H7 (cell line): ENCODE measurements around the gene NSL1. TPM values are rescaled to one million over a fixed set of nuclear protein-coding genes. Genes with fewer than 3 reads are reported as not detected.
"Not testable (repeated sequence)": the region's sequence is repeated elsewhere in the genome, so short reads cannot be mapped to it uniquely, and the experiment has no call there.

Experiments
- DNase-seq: peaks from one replicate; pipeline ENCODE4 v3.0.0; 2012
- H3K27me3 ChIP-seq: 2 replicates; pipeline ENCODE4 v1.6.0; 2011; ENCODE audit warnings: mild to moderate bottlenecking, low read length; ENCODE audit not compliant: control insufficient read depth, insufficient read depth
- H3K36me3 ChIP-seq: replicated peaks from 2 replicates; pipeline ENCODE4 v1.5.1; 2011; ENCODE audit warnings: low read length; ENCODE audit not compliant: control insufficient read depth, insufficient read depth
- H3K4me3 ChIP-seq: 2 replicates; pipeline ENCODE4 v1.5.1; 2011; ENCODE audit warnings: low read depth, mild to moderate bottlenecking, control low read depth, low read length, moderate library complexity; ENCODE audit not compliant: insufficient read depth
- total RNA-seq: library from RNA; depleted of rRNA; stranded (reverse); fragments of >200 nt; shearing (Covaris generic); gene quantifications from 2 replicates; pipeline ENCODE4 v1.2.3, GENCODE V29; 2014; rRNA removed

NSL1 gene, protein sequence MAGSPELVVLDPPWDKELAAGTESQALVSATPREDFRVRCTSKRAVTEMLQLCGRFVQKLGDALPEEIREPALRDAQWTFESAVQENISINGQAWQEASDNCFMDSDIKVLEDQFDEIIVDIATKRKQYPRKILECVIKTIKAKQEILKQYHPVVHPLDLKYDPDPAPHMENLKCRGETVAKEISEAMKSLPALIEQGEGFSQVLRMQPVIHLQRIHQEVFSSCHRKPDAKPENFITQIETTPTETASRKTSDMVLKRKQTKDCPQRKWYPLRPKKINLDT
- total RNA-seq, result 108 and 112 TPM in 2 replicates

GRCh38 chr1:212791676-212792395, at the start of gene NSL1, which contains the start of gene TATDN3:
Gene NSL1 (minus strand): TSS chr1:212791777. CDS start chr1:212791763, 14 bp downstream.
Gene TATDN3 (plus strand): TSS chr1:212791894. CDS start chr1:212791922, 28 bp downstream.
- peak; percentile 85 for DNase-seq
- Histone ChIP-seq H3K36me3 (peaks cover 2% of the 10 kb centered on the region), H3K4me3 (peak within 1 kb of the TSS; percentile 74), H3K27me3 (no peaks in the 10 kb centered on the region)

DNA sequence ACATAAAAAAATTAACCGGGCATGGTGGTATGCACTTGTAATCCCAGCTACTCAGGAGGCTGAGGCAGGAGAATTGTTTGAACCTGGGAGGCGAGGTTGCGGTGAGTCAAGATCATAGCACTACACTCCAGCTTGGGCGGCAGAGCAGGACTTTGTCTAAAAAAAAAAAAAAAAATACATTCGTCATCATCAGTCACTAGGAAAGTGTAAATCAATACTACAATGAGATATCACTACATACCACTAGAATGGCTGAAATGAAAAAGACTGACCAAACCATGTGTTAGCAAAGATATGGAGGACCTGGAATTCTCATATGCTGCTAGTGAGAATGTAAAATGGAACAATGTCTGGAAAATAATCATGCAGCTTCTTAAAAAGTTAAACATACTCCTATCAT, 46.6 kb upstream of the NSL1 start:
- Histone ChIP-seq H3K36me3 (no peaks in the 10 kb centered on the region), H3K27me3 (no peaks in the 10 kb centered on the region), H3K4me3 (no peak overlapping the region)
- DNase-seq, result no peak

DNA sequence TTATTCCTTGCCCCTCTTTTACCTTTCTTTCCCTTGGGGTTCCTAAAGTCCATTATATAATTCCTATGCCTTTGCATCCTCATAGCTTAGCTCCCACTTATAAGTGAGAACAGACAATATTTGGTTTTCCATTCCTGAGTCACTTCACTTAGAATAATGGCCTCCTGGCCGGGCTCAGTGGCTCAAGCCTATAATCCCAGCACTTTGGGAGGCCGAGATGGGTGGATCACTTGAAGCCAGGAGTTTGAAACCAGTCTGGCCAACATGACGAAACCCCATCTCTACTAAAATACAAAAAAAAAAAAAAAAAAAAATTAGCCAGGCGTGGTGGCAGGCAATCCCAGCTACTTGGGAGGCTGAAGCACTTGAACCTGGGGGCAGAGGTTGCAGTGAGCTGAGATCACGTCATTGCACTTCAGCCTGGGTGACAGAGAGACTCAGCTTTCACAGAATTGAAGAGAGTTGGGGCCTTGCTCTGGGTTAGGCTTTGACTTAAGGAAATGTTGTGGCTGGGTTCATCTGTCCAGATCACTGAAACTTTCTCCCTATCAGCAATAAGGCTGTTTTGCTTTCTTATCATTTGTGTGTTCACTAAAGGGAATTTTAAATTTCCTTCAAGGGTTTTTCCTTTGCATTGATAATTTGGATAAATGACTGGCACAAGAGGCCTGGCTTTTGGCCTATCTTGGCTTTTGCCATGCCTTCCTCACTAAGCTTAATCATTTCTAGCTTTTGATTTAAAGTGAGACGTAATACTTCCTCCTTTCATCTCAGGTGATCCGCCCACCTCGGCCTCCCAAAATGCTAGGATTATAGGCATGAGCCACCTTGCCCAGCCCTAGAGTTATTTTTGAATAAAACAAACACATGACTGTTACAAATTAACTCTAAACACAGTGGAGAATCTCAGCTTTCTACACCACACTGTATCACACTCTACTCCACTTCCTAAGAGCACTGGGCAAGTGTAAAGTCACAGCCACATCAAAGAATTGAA, 41.9 kb upstream of the NSL1 start:
- not testable (repeated sequence) for H3K36me3 ChIP-seq, H3K4me3 ChIP-seq, DNase-seq, H3K27me3 ChIP-seq

DNA sequence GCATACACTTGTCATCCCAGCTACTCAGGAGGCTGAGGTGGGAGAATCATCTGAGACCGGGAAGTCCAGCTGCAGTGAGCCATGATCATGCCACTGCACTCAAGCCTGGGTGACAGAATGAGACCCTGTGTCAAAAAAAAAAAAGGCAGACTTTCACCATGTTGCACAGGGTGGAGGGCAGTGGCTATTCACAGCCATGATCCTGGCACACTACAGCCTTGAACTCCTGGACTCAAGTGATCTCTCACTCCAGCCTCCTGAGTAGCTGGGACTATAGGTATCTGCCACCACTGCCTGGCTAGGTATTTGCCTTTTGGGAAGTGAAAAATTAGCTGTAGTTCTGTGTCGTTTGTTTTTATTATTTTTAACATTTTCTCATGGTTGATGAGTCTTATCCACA, 36.8 kb upstream of the NSL1 start:
- H3K27me3 ChIP-seq, result no peaks in the 10 kb centered on the region; the same call in 1 of the 2 replicates

DNA sequence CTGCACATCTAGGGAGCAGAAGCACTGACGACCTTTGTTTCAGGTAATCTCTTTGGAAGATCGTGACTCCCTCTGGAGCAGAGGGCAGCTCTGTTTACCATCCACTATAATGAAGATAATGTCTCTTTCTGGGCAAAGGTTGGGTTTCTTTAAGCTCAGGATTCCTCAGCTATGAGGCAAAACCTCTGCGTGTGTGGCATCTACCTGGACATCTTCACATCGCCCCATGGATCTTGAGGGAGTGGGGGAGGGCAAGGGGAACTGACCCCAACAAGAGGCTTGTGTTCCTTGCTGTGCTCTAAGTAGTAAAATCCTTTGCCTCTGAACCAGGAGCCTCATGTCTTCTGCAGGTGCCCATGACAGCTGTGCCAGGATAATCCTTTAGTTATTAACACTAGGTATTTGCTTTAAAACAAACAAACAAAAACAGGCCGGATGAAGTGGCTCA, 36.3 kb upstream of the NSL1 start:
- no peak for DNase-seq
- Histone ChIP-seq H3K4me3 (no peak overlapping the region), H3K36me3 (no peaks in the 10 kb centered on the region), H3K27me3 (no peaks in the 10 kb centered on the region; the same call in 1 of the 2 replicates)

More for the DNA sequence above, 36.8 kb upstream of the NSL1 start:
- no peak for DNase-seq
- no peak overlapping the region for H3K4me3 ChIP-seq
- H3K36me3 ChIP-seq, result no peaks in the 10 kb centered on the region

DNA sequence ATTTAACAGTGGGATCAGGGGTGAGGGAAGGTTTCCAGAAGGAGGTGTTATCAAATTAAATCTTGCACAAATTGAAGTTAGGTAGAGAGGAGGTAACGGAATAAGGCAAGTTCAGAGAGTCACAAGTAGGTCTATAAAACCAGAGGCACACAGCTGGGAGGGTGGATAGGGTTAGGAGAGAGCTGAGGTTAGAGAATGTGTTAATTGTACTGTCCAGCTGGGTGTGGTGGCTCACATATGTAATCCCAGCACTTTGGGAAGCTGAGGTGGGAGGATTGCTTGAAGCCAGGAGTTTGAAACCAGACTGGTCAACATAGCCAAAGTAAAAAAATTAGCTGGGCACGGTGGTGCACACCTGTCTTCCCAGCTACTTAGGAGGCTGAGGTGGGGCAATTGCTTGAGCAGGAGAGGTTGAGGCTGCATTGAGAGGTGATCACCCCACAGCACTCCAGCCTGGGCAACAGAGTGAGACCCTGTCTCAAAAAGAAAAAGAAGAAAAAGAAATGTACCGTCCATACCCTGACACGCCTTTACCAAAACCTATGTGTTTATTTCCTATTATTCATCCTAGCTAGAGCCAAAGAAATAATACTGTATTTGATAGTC, 35.7 kb upstream of the NSL1 start:
- Histone ChIP-seq H3K27me3 (no peaks in the 10 kb centered on the region; the same call in 1 of the 2 replicates), H3K4me3 (no peak overlapping the region), H3K36me3 (no peaks in the 10 kb centered on the region)
- no peak for DNase-seq

GRCh38 chr1:212825798-212826452, 34.3 kb upstream of the NSL1 start:
- DNase-seq, result no peak

GRCh38 chr1:212824201-212824600, 32.6 kb upstream of the NSL1 start:
- Histone ChIP-seq H3K27me3 (no peaks in the 10 kb centered on the region; the same call in 1 of the 2 replicates), H3K4me3 (no peak overlapping the region), H3K36me3 (no peaks in the 10 kb centered on the region)
- DNase-seq, result no peak

More at GRCh38 chr1:212825798-212826452, 34.3 kb upstream of the NSL1 start:
- H3K27me3 ChIP-seq, result no peaks in the 10 kb centered on the region; the same call in 1 of the 2 replicates
- H3K36me3 ChIP-seq, result no peaks in the 10 kb centered on the region
- no peak overlapping the region for H3K4me3 ChIP-seq

- H3K36me3 ChIP-seq, result no peaks in the 10 kb centered on the region
- DNase-seq, result no peak
- no peak overlapping the region for H3K4me3 ChIP-seq
- no peaks in the 10 kb centered on the region; the same call in 1 of the 2 replicates for H3K27me3 ChIP-seq
These were observed 31.4 kb upstream of the NSL1 start for GRCh38 chr1:212822956-212823355.

GRCh38 chr1:212820969-212821368, 29.4 kb upstream of the NSL1 start:
- H3K36me3 ChIP-seq, result no peaks in the 10 kb centered on the region
- DNase-seq, result no peak

GRCh38 chr1:212819726-212820125, 28.1 kb upstream of the NSL1 start:
- Histone ChIP-seq H3K36me3 (no peaks in the 10 kb centered on the region), H3K4me3 (no peak overlapping the region)
- no peak for DNase-seq

More at GRCh38 chr1:212820969-212821368, 29.4 kb upstream of the NSL1 start:
- H3K4me3 ChIP-seq, result no peak overlapping the region
- H3K27me3 ChIP-seq, result no peaks in the 10 kb centered on the region; the same call in 1 of the 2 replicates

GRCh38 chr1:212816567-212817278, 25.1 kb upstream of the NSL1 start:
- Histone ChIP-seq H3K4me3 (no peak overlapping the region), H3K27me3 (no peaks in the 10 kb centered on the region), H3K36me3 (no peaks in the 10 kb centered on the region)
- no peak for DNase-seq

More at GRCh38 chr1:212819726-212820125, 28.1 kb upstream of the NSL1 start:
- H3K27me3 ChIP-seq, result no peaks in the 10 kb centered on the region; the same call in 1 of the 2 replicates
